PC-9 (cell line): ENCODE results near the gene ZBTB7C. TPM values are rescaled to one million over a fixed set of nuclear protein-coding genes. Genes with fewer than 3 reads are reported as not detected.

Experiments
- BruUV-seq: library from RNA; stranded (reverse); fragments of 400-500 nt; replicated peaks from 2 replicates; lab custom pipeline; 2021; lab: Mats Ljungman, UMichigan
- CTCF ChIA-PET: fragments of 300-600 bp; sonication (Branson Sonifier 250); formaldehyde crosslinking; loops from one replicate; lab custom pipeline; 2022; ENCODE audit warnings: antibody characterized with exemption; lab: Charles Lee
- POLR2A ChIA-PET: fragments of 300-600 bp; sonication (Branson Sonifier 250); formaldehyde crosslinking; loops from one replicate; lab custom pipeline; 2022; ENCODE audit warnings: antibody characterized with exemption; ENCODE audit not compliant: unreplicated experiment; lab: Charles Lee
- DNase-seq, 2 experiments: peaks; one replicate each; pipeline versions ENCODE4 v3.0.0 to v3.0.0-alpha.2; 2015 to 2022; ENCODE audit warnings: mixed read lengths in 1 of 2
- H2AFZ ChIP-seq: fragments of 200-600 bp; sonication (generic); 2 replicates; pipeline ENCODE4 v1.8.1; 2017; ENCODE audit warnings: antibody characterized with exemption
- H3F3A ChIP-seq: fragments of 200-600 bp; sonication (generic); 2 replicates; pipeline ENCODE4 v1.8.1; 2017; ENCODE audit warnings: antibody characterized with exemption, mild to moderate bottlenecking, low read depth; ENCODE audit not compliant: insufficient read depth
- H3K27ac ChIP-seq: fragments of 200-600 bp; sonication (generic); 2 replicates; pipeline ENCODE4 v1.6.1; 2016; ENCODE audit warnings: mixed run types
- H3K27me3 ChIP-seq: fragments of 200-600 bp; sonication (generic); 2 replicates; pipeline ENCODE4 v1.6.1; 2016; ENCODE audit warnings: low read depth, mixed run types; ENCODE audit not compliant: insufficient read depth
- H3K36me3 ChIP-seq: fragments of 200-600 bp; sonication (generic); 2 replicates; pipeline ENCODE4 v1.6.1; 2016; ENCODE audit warnings: low read depth, mixed run types
- H3K4me1 ChIP-seq: fragments of 200-600 bp; sonication (generic); replicated peaks from 2 replicates; pipeline ENCODE4 v1.6.1; 2016; ENCODE audit warnings: mixed run types; ENCODE audit not compliant: insufficient read depth
- H3K4me2 ChIP-seq: fragments of 200-600 bp; sonication (generic); 2 replicates; pipeline ENCODE4 v1.6.1; 2017; ENCODE audit warnings: mixed run types
- H3K4me3 ChIP-seq: fragments of 200-600 bp; sonication (generic); 2 replicates; pipeline ENCODE4 v1.6.1; 2016; ENCODE audit warnings: mixed run types
- H3K79me2 ChIP-seq: fragments of 200-600 bp; sonication (generic); 2 replicates; pipeline ENCODE4 v1.6.1; 2017; ENCODE audit warnings: low read depth, mixed run types
- H3K9me2 ChIP-seq: fragments of 200-600 bp; sonication (generic); 2 replicates; pipeline ENCODE4 v1.8.1; 2017; ENCODE audit warnings: mild to moderate bottlenecking; ENCODE audit not compliant: insufficient read depth
- H3K9me3 ChIP-seq: fragments of 200-600 bp; sonication (generic); 2 replicates; pipeline ENCODE4 v1.8.1; 2016; ENCODE audit warnings: low read depth; ENCODE audit not compliant: insufficient read depth
- H4K20me1 ChIP-seq: fragments of 200-600 bp; sonication (generic); 2 replicates; pipeline ENCODE4 v1.8.1; 2017; ENCODE audit not compliant: insufficient read depth
- CTCF ChIP-seq: fragments of 200-600 bp; sonication (generic); conservative IDR thresholded peaks from 2 replicates; pipeline ENCODE4 v1.6.1; 2017; ENCODE audit warnings: mixed run types, antibody characterized with exemption, mild to moderate bottlenecking, moderate library complexity
- EZH2 ChIP-seq: fragments of 200-600 bp; sonication (generic); IDR thresholded peaks from 2 replicates; pipeline ENCODE4 v1.8.0; 2017; ENCODE audit warnings: antibody characterized with exemption, low read depth
- intact Hi-C: fragments of 100-400 bp; cut with micrococcal nuclease; formaldehyde crosslinking; loops from one replicate; pipeline ENCODE4 v1.10.0; 2022; ENCODE audit not compliant: unreplicated experiment
- total RNA-seq: library from RNA; stranded (reverse); gene quantifications from 2 replicates; pipeline ENCODE4 v1.2.3, GENCODE V29; 2021

The ZBTB7C gene
- total RNA-seq, 1 experiment from 2014 or later, result not detected

- no peaks in the 10 kb centered on the region for H3K9me3 ChIP-seq
- intact Hi-C loops, result no loop called here
- peak overlapping the region; percentile 67 for H3K4me2 ChIP-seq
- H3K4me3 ChIP-seq, result no peak overlapping the region
- peaks cover 11% of the 10 kb centered on the region; the same call in 1 of the 2 replicates for H3F3A ChIP-seq
- no peaks in the 10 kb centered on the region for H3K36me3 ChIP-seq
- no peaks in the 10 kb centered on the region for H3K27me3 ChIP-seq
- DNase-seq, result no peak
- no peak overlapping the region; the same call in 1 of the 2 replicates for H2AFZ ChIP-seq
- BruUV-seq, result no TSS peak
- CTCF ChIA-PET, result no interaction called here
- no peaks in the 10 kb centered on the region for H3K9me2 ChIP-seq
- no peaks in the 10 kb centered on the region for H4K20me1 ChIP-seq
- TF ChIP-seq CTCF (no peak), EZH2 (no peak)
- no peaks in the 10 kb centered on the region for H3K79me2 ChIP-seq
- peak overlapping the region; percentile 47 for H3K27ac ChIP-seq
- POLR2A ChIA-PET, result no interaction called here
- H3K4me1 ChIP-seq, result peaks cover 32% of the 10 kb centered on the region
Measured at GRCh38 chr18:48356151-48356745, 52.9 kb downstream of the ZBTB7C start.

GRCh38 chr18:48355276-48356115, 53.7 kb downstream of the ZBTB7C start:
- Histone ChIP-seq H2AFZ (no peak overlapping the region), H3K4me3 (no peak overlapping the region), H3K27ac (no peak overlapping the region), H3K79me2 (no peaks in the 10 kb centered on the region), H3K36me3 (no peaks in the 10 kb centered on the region), H4K20me1 (no peaks in the 10 kb centered on the region), H3K4me2 (peak overlapping the region; percentile 24), H3K9me3 (no peaks in the 10 kb centered on the region), H3K4me1 (peaks cover 32% of the 10 kb centered on the region), H3K27me3 (no peaks in the 10 kb centered on the region), H3F3A (peaks cover 11% of the 10 kb centered on the region; the same call in 1 of the 2 replicates), H3K9me2 (no peaks in the 10 kb centered on the region)
- intact Hi-C loops, result no loop called here
- ChIA-PET CTCF (no interaction called here), POLR2A (no interaction called here)
- TF ChIP-seq CTCF, result no peak
- TF ChIP-seq EZH2, result no peak
- no TSS peak for BruUV-seq
- peak; percentile 11 to 71 for DNase-seq

GRCh38 chr18:48354746-48355260, 54.4 kb downstream of the ZBTB7C start:
- Histone ChIP-seq H4K20me1 (no peaks in the 10 kb centered on the region), H3K27me3 (no peaks in the 10 kb centered on the region), H2AFZ (no peak overlapping the region), H3K4me2 (no peak overlapping the region), H3K9me3 (no peaks in the 10 kb centered on the region), H3K36me3 (no peaks in the 10 kb centered on the region), H3K4me3 (no peak overlapping the region), H3F3A (peaks cover 11% of the 10 kb centered on the region; the same call in 1 of the 2 replicates), H3K27ac (no peak overlapping the region), H3K79me2 (no peaks in the 10 kb centered on the region), H3K9me2 (no peaks in the 10 kb centered on the region), H3K4me1 (peaks cover 32% of the 10 kb centered on the region)
- no TSS peak for BruUV-seq
- ChIA-PET CTCF (no interaction called here), POLR2A (no interaction called here)
- no peak for DNase-seq
- intact Hi-C loops, result no loop called here
- TF ChIP-seq CTCF (no peak), EZH2 (no peak)
